GM21786 (cell line): ENCODE measurements around the gene SUZ12.
"Not testable (repeated sequence)": the region's sequence is repeated elsewhere in the genome, so short reads cannot be mapped to it uniquely, and the experiment has no call there.

ENCODE experiments used
- ATAC-seq: cut with Tn5 transposase; IDR thresholded peaks from one replicate; pipeline ENCODE4 v1.9.1; 2021; ENCODE audit not compliant: unreplicated experiment

SUZ12 gene

DNA sequence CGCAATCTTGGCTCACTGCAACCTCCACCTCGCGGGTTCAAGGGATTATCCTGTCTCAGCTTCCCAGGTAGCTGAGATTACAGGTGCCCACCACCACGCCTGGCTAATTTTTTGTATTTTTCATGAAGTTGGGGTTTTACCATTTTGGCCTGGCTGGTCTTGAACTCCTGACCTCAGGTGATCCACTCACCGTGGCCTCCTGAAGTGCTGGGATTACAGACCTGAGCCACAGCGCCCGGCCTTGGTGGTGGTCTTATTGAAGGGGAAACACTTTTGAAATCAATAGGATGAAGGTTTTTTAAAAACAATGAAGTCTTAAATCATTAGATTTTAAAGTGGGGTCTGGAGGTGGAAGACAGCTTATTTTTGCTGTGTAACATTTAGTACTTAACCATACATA lies 5.6 kb downstream of the SUZ12 start:
- ATAC-seq, result not testable (repeated sequence)

DNA sequence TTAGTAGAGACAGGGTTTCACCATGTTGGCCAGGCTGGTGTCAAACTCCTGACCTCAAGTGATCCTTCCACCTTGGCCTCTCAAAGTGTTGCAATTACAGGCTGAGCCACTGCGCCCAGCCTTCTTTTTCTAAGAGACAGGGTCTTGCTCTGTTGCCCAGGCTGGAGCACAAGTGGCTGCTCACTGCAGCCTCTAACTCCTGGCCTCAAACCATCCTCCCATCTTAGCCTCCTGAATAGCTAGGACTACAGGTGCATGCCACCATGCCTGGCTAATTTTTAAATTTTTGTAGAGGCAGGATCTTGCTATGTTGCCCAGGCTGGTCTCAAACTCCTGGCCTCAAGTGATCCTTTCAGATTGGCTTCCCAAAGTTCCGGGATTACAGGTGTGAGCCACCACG lies 15.1 kb downstream of the SUZ12 start:
- ATAC-seq, result not testable (repeated sequence)

DNA sequence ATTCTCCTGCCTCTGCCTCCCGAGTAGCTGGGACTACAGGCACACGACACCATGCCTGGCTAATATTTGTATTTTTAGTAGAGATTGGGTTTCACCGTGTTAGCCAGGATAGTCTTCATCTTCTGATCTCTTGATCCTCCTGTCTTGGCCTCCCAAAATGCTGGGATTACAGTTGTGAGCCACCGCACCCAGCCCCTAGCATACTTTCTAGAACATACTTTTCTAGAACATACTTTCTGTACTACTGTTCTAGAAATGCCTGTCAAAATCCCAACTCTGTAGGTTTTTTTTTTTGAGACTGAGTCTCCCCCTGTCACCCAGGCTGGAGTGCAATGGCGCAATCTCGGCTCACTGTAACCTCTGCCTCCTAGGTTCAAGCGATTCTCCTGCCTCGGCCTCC lies 27.3 kb downstream of the SUZ12 start:
- not testable (repeated sequence) for ATAC-seq

DNA sequence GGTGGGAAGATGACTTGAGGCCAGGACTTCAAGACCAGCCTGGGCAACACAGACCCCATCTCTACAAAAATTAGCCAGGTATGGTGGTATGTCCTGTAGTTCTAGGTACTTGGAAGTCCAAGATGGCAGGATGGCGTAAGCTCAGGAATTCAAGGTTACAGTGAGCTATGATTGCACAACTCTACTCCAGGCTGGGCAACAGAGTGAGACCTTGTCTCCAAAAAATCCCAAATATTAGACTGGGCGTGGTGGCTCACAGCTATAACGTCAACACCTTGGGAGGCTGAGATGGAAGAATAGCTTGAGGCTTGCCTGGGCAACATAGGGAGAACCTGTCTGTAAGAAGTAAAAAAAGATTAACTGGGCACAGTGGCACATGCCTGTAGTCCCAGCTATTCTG lies 30.8 kb downstream of the SUZ12 start:
- ATAC-seq, result no peak

DNA sequence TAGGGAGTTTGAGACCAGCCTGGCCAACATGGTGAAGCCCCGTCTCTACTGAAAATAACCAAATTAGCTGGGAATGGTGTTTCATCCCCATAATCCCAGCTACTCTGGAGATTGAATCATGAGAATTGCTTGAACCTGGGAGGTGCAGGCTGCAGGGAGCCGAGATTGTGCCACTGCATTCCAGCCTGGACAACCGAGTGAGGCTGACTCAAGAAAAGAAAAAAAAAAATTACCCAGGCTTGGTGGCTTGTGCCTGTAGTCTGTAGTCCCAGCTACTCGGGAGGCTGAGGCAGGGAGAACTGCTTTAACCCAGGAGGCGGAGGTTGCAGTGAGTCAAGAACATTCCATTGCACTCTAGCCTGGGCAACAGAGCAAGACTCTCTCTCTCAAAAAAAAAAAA lies 33.6 kb downstream of the SUZ12 start:
- ATAC-seq, result not testable (repeated sequence)

DNA sequence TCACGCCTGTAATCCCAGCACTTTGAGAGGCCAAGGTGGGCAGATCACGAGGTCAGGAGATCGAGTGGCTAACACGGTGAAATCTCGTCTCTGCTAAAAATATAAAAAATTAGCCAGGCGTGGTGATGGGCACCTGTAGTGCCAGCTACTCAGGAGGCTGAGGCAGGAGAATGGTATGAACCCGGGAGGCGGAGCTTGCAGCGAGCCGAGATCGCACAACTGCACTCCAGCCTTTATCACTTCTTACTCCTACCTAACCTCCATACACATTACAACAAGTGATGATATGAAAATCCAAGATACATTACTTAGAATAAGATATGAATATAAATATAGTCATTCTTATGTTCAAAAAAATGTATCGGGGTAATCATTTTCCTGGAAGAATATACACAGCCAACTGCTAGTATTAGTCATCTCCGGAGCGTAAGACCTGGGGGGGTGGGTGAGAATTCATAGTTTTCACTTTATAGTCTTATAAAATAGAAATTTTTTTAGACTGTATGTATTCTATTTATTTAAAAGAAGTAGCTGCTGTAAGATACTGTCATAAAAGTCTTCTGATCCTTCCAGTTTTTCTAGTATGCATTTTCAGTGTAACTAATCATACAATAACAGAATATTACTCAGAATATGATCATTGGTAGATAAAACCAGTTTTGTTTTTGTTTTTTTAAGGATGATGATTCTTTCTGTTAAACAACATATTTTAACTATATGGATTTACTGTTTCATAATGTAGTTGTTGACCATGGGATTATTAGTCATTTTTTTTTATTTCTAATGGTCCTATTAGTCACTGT lies 37.7 kb downstream of the SUZ12 start:
- ATAC-seq, result not testable (repeated sequence)

DNA sequence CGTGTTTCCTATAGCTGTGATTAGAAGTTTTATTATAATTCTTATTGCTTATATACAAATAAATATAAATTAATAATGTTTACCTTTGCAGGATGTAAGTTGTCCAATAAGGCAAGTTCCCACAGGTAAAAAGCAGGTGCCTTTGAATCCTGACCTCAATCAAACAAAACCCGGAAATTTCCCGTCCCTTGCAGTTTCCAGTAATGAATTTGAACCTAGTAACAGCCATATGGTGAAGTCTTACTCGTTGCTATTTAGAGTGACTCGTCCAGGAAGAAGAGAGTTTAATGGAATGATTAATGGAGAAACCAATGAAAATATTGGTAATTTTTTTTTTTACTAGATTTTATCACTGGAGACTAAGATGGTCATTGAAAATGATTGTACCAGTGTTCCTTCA lies 38.6 kb downstream of the SUZ12 start:
- not testable (repeated sequence) for ATAC-seq

DNA sequence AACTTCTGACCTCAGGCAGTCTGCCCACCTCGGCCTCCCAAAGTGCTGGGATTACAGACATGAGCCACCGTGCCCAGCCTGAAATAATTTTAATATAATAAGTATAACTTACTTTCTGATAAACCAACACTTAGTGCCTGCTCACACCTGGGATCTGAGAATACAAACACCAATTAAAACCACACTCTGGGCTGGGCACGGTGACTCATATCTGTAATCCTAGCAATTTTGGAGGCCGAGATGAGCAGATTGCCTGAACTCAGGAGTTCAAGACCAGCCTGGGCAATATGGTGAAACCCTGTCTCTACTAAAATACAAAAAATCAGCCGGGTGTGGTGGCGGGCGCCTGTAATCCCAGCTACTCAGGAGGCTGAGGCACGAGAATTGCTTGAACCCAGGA lies 55.0 kb downstream of the SUZ12 start:
- ATAC-seq, result not testable (repeated sequence)

DNA sequence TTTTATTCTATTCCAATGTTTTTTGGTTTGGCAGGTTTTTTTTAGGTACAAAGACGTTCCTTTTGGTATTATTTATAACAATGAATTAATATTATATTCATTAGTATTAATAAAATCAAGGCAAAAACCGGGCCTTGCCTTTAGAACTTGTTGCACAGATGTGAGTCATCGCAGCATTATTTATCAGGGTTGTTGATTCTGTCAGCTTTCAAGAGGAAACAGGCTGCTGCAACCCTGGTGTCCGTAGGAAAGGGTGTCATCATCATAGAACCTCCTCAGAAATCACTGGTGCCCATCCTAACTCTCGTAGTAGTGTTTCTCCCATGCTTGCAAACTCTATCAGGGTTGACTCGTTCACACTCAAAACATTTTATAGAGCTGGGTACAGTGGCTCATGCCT lies 60.2 kb downstream of the SUZ12 start:
- no peak for ATAC-seq

DNA sequence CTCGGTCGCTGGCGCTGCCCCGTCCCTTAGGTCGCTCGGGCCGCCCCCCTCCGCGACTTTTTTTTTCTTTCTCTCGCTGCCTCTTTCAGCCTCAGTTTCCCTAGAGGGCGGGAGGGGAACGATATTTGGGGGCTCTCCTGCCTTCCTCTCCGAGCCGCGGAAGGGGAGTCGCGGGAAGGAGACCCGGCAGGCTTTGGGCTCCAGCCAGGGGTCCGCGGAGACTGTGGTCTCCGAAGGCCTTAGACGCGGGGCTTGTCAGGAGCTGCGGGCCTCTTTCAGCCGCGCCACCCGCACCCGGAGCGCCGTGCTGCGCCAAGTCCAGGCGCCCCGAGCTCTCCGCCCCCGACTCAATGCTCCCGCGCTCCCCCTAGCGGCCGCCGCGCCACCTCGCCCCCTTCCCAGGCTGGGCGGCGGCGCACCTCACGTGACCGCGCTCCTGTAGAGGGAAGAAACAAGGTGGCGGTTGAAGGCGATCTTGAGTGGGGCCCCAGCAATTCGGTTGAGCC lies 70.2 kb downstream of the SUZ12 start, which contains the start of gene LRRC37B:
Gene LRRC37B, plus strand, starts transcription at position 427 of the 506 bp plus-strand sequence. CDS start 14,010 bp downstream, outside the sequence.
- peak; percentile 82 for ATAC-seq

DNA sequence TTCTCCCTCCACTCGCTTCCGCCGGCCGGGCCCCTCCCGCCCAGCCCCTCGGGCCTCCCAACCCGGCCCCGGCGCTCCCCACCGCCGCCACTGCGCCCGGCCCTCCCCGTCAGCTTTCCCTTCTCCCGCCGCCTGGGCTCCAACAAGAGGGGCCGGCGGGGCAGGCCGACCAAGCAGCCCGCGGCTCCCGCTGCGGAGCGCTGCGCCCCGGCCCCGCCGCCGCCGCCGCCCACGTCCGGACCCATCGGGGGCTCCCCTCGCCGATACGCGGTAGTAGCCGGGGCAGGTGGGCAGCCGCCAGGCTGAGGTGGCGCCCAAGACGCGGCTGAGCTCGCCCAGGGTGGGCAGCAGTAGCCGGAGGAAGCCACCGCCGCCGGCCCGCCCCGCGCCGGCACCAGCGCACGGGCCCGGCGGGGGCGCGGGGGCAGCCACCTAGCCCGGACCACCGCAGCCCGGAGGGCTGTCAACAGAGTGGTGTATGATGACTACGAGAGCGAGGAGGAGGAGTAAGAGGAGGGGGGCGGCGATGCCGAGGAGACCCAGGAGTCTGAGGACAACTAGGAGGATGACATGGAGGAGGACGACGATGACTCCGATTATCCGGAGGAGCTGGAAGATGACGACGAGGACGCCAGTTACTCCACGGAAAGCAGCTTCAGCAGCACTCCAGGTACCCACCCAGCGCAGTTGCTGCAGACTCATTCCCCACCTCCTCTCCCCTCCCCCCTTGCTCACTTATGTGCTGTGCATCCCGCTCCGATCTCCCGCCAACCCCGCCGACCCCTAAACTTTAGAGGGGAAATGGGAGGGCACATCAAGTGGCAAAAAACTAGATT lies 70.9 kb downstream of the SUZ12 start:
- ATAC-seq, result peak; percentile 35

DNA sequence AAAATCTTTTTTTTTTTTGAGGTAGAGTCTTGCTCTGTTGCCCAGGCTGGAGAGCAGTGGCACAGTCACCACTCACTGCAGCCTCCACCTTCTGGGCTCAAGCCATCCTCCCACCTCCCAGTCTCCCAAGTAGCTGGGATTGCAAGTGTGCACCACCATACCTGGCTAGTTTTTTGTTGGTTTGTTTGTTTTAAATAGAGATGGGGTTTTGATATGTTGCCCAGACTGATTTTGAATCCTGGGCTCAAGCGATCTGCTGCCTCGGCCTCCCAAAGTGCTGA lies 72.4 kb downstream of the SUZ12 start:
- no peak for ATAC-seq

DNA sequence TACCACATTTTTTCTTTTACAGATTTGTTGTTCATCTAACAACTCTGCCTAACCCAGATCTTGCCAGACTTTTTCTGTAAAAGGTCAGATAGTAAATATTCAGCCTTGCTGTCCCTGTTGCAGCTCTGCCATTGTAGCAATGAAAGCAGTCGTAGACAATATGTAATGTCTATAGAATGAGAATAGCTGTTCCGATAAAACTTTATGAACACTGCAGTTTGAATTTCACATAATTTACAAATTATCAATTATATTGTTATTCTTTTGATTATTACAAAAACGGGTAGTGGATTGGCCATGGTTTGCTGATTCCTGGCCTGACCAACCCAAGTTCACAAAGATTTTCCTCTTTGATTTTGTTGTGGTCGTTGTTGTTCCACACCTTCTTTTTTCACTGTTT lies 73.3 kb downstream of the SUZ12 start:
- ATAC-seq, result no peak

DNA sequence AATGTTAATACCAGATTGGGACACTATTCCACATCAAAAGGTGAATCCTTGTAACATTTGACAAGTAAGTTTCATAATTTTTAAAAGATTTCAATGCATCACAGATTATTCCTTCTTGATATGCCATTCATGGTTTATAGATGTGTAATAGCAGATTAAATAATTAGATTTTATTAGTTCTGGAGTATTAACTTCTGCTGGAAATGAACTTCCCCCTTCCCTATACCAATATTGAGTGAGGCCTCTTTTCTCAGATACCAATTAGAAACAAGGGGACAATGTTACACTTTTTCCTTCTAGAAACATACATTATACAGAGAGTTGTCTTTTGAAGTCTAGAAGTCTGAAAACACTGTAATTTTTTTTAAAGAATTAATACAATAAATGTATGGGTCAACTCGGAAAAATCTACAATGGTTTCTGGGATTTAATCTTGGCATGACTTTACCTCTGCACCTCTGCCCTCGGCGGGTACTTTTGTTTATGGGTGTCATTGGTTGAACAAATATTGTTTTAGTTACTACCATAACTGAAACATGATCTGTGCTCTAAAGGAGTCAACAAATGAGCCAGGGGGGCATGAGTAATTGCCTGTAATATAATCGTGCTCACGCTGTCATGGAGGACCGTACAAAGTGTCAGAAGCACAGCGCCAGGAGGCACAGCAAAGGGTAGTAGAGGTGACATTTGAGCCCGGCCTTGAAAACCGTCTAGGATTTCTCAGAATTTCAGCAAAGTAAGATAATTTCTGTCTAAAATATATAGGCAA lies 78.6 kb downstream of the SUZ12 start:
- no peak for ATAC-seq

DNA sequence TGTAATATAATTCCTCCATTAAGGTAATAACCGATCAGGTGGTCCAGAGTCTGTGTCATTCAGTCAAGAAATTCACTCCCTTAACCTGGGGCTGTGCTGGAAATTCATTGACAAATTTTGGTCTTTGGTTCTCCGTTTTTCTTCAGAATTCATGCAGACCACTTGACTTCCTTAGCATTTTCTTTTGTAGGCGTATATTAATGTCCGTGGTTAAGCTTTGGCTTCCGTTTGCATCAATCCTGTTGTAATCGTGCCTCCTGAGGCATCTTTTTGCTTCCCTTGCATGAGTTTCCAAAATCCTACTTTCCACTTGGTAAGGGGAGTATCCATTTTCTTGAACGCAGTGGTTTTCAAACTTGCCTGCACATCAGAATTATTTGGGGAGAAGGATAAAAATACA lies 79.4 kb downstream of the SUZ12 start:
- no peak for ATAC-seq

DNA sequence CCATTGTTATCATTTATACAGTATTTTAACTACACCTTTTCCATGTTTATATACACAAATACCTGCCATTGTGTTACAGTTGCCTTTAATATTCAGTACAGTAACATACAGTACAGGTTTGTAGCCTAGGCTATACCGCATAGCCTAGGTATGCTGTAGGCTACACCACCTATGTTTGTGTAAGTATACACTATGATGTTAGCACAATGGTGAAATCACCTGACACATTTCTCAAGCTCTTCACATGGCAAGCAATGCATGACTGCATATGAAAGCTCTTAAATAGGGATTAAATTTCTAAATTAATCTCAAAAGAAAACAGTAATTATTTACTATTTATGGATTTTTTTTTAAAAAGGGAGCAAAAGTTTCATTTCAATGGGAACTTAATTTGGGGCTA lies 82.4 kb downstream of the SUZ12 start:
- no peak for ATAC-seq

DNA sequence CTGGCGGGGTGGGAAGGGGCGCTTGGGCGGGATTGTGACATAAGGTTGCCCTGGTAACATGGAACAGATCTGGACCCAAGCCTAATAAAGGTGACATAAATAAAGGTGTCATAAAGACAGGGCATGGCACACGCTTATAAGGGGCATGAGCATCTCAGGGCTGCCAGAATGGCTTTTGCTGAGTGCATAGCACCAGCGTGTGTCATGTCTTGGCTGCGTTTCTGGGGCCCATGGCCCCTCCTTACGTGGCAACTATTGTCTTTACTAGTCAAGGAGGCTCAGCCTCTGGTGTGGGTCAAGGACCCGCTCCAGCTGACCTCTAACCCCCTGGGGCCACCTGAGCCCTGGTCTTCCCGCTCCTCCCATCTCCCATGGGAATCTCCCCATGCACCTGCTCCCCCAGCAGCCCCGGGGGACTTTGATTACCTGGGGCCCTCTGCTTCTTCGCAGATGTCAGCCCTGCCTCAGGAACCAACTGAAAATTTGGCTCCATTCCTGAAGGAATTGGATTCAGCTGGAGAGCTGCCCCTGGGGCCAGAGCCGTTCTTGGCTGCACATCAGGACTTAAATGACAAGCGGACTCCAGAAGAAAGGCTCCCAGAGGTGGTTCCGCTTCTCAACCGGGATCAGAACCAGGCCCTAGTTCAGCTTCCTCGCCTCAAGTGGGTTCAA lies 84.3 kb downstream of the SUZ12 start:
- ATAC-seq, result no peak

DNA sequence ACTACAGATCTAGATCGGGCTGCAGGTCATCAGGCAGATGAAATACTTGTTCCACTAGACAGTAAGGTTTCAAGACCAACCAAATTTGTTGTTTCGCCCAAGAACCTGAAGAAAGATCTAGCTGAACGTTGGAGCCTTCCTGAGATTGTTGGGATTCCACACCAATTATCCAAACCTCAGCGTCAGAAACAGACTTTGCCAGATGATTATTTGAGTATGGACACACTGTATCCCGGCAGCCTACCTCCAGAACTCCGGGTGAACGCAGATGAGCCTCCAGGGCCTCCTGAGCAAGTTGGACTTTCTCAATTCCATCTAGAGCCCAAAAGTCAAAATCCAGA lies 84.8 kb downstream of the SUZ12 start:
- ATAC-seq, result no peak

DNA sequence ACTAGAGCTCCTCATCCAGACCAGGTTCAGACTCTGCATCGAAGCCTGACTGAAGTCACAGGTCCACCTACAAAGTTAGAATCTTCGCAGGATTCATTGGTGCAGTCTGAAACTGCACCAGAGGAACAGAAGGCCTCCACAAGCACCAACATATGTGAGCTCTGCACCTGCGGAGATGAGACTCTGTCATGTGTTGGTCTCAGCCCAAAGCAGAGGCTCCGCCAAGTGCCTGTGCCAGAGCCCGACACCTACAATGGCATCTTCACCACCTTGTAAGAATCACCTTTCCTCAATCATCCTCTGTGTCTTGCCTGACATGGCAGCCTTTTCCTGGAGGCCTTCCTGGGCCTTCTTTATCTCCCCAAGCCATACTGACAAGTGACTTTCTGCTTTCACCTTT lies 85.7 kb downstream of the SUZ12 start:
- not testable (repeated sequence) for ATAC-seq

DNA sequence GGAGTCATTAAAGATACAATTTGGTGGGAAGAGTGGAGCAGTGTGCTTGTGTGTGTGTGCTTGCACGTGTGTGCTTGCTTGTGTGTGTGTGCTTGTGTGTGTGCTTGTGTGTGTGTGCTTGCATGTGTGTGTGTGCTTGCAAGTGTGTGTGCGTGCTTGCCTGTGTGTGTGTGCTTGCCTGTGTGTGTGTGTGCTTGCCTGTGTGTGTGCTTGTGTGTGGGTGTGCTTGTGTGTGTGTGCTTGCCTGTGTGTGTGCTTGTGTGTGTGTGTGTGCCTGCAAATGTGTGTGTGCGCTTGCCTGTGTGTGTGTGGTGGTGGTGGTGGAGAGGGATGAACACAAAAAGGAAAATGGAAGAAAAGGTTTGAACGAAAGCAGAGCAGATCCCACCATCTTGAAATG lies 90.5 kb downstream of the SUZ12 start:
- ATAC-seq, result not testable (repeated sequence)

DNA sequence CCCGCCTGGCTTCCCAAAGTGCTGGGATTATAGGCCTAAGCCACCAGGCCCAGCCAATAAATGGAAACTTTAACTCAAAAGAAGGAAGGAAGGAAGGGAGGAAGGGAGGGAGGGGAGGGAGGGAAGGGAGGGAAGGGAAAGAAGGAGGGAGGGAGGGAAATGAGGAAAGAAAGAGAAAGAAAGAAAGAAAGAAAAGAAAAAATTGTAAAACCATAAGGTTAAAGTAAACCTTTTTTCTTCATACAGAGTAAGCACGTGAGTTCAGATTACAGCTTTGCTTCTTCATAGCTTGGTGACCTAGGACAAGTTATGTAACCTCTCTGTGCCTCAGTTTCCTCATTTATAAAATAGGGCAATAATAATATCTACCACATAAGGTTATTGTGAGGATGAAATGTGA lies 96.4 kb downstream of the SUZ12 start:
- ATAC-seq, result no peak
